GM21528 (cell line): ENCODE results near the gene CNTNAP2.

ENCODE experiments used
- ATAC-seq: cut with Tn5 transposase; IDR thresholded peaks from one replicate; pipeline ENCODE4 v1.9.1; 2021; ENCODE audit warnings: mild to moderate bottlenecking, moderate library complexity; ENCODE audit not compliant: unreplicated experiment, low FRiP score

The CNTNAP2 gene

GRCh38 chr7:146544748-146545147, 428.1 kb downstream of the CNTNAP2 start:
- no peak for ATAC-seq

- no peak for ATAC-seq
These were observed 432.2 kb downstream of the CNTNAP2 start for GRCh38 chr7:146548816-146549215.

- ATAC-seq: no peak
These were observed 438.0 kb downstream of the CNTNAP2 start for GRCh38 chr7:146554556-146554955.

- no peak for ATAC-seq
These were observed 441.4 kb downstream of the CNTNAP2 start for GRCh38 chr7:146557971-146558469.

- no peak for ATAC-seq
These were observed 449.3 kb downstream of the CNTNAP2 start for GRCh38 chr7:146565872-146566271.

- ATAC-seq: no peak
These were observed 459.3 kb downstream of the CNTNAP2 start for GRCh38 chr7:146575903-146576302.

GRCh38 chr7:146591976-146592375, 475.4 kb downstream of the CNTNAP2 start:
- ATAC-seq: no peak

GRCh38 chr7:146606628-146607027, 490.0 kb downstream of the CNTNAP2 start:
- ATAC-seq: no peak

GRCh38 chr7:146619641-146620040, 503.0 kb downstream of the CNTNAP2 start:
- no peak for ATAC-seq

GRCh38 chr7:146626912-146627311, 510.3 kb downstream of the CNTNAP2 start:
- ATAC-seq: no peak

- ATAC-seq: no peak
These were observed 518.8 kb downstream of the CNTNAP2 start for GRCh38 chr7:146635205-146636032.

GRCh38 chr7:146636033-146636356, 519.4 kb downstream of the CNTNAP2 start:
- ATAC-seq: no peak

GRCh38 chr7:146636581-146636980, 520.0 kb downstream of the CNTNAP2 start:
- no peak for ATAC-seq

- ATAC-seq: no peak
These were observed 522.7 kb downstream of the CNTNAP2 start for GRCh38 chr7:146639291-146639690.

- no peak for ATAC-seq
These were observed 524.9 kb downstream of the CNTNAP2 start for GRCh38 chr7:146641491-146641890.

- ATAC-seq: no peak
These were observed 528.9 kb downstream of the CNTNAP2 start for GRCh38 chr7:146645383-146645976.

GRCh38 chr7:146647445-146647844, 530.8 kb downstream of the CNTNAP2 start:
- ATAC-seq: no peak

GRCh38 chr7:146652176-146652575, 535.6 kb downstream of the CNTNAP2 start:
- ATAC-seq: no peak

- no peak for ATAC-seq
These were observed 537.4 kb downstream of the CNTNAP2 start for GRCh38 chr7:146654048-146654447.

- ATAC-seq: no peak
These were observed 539.6 kb downstream of the CNTNAP2 start for GRCh38 chr7:146655928-146656797.

- no peak for ATAC-seq
These were observed 540.4 kb downstream of the CNTNAP2 start for GRCh38 chr7:146656988-146657387.
